IPS-NIHi7 (cell line): ENCODE data around the gene WDR90.

Experiments
- DNase-seq: peaks from one replicate; pipeline ENCODE4 v3.0.0; 2012; ENCODE audit warnings: mixed read lengths; ENCODE audit errors: extremely low spot score

WDR90 gene

GRCh38 chr16:626787-627453 is 22.2 kb upstream of the WDR90 start:
- no peak for DNase-seq

GRCh38 chr16:627454-628239 is 21.5 kb upstream of the WDR90 start:
- DNase-seq: no peak

- DNase-seq: no peak
Observed at GRCh38 chr16:628321-629061, 20.7 kb upstream of the WDR90 start.

GRCh38 chr16:629185-629832 is 19.9 kb upstream of the WDR90 start:
- DNase-seq: no peak

DNA sequence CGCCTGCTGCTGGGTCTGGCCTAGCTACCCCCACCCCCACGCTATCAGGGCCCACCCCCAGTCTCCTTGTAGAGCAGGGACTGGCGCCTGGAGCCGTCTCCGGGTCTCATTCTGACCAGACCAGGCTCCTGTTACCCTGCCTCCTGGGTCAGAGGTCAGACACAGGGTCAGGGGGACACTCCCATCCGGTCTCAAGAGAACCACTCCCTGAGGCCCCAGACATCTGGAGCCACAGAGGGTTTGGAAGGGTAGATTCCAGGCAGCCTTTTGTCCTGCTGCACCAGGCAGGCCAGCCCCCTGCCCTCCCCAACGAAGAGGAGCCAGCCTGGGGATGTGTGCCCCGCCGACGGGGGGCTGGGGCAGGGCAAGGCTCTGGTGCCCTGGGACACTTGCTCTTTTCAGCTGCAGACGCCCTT is 19.3 kb upstream of the WDR90 start:
- DNase-seq: peak; percentile 69

GRCh38 chr16:630249-630814 is 18.8 kb upstream of the WDR90 start:
- DNase-seq: no peak

- peak; percentile 86 for DNase-seq
Observed at GRCh38 chr16:630815-631405, 18.3 kb upstream of the WDR90 start, which contains the start of gene WFIKKN1. TSS of gene WFIKKN1 (plus strand) at chr16:630985. CDS start at chr16:631254, 269 bp downstream.

DNA sequence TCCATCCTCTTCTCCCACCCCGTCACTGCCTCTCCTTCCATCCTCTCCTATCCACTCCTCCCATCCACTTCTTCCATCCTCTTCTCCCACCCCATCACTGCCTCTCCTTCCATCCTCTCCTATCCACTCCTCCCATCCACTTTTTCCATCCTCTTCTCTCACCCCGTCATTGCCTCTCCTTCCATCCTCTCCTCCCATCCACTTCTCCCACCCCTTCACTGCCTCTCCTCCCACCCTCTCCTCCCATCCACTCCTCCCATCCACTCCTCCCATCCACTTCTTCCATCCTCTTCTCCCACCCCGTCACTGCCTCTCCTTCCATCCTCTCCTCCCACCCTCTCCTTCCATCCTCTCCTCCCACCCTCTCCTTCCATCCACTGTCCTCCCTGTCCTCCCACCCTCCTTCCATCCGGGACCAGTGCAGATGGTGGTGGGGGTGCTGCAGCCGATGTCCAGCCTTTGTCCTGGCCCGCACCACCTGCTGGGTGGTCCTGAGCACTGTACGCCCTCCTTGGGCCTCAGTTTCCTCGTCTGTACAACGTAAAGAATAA is 17.3 kb upstream of the WDR90 start:
- no peak for DNase-seq

GRCh38 chr16:632486-633335 is 16.5 kb upstream of the WDR90 start:
- DNase-seq: no peak

- DNase-seq: no peak
Observed at GRCh38 chr16:633336-634050, 15.7 kb upstream of the WDR90 start.

DNA sequence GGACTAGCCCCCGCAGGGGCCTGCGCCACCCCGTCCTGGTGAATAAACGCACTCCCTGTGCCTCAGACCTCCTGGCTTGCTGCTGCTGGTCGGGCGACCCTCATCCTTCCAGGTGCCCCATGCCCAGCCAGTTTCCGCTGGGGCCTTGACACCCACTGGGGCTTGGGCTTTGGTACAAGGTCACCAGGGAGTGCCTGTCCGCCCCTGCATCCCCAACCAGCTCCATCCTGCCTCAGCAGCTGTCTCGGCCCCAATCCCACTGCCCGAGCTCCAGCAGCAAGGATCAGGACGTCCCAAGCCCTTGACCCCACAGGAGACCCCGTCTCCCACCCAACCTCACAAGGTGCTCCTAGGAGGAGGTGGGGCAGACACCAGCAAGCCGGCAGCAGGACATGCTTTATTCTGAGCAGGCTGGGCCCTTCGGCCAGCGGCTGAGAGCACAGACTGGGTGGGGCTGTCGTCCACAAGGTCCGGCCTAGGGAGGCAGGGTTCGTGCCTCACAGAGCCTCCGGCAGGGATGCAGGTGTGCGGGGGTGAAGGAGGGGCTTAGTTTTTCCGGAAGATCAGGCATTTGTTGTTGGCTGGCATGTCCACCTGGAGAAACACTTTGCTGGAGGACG is 15.0 kb upstream of the WDR90 start:
- no peak for DNase-seq

DNA sequence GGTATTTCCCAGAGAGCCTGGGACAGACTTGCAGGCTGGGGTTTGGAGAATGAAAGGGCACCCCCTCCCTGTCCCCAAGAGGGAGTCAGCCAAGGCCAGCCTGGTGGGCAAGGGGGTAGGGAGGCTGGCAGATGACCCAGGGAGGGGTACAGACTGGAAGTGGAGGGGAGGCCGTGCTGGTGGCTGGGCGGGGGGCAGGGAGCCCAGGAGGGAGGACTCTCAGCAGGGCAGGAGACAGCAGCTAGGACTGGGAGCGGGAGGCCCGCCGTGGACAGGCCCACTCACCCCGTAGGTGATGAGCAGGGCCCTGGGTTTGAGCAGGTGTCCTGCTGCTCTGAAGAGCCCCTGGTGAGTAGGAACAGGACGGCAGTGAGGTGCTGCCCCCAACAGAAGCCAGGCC is 14.2 kb upstream of the WDR90 start:
- no peak for DNase-seq

GRCh38 chr16:635573-636205 is 13.5 kb upstream of the WDR90 start:
- DNase-seq: no peak

GRCh38 chr16:636206-637080 is 12.7 kb upstream of the WDR90 start, which contains the start of gene METTL26:
TSS of gene METTL26 (minus strand) at chr16:636305. CDS start at chr16:636290, 15 bp downstream.
- DNase-seq: peak; percentile 94

- peak; percentile 95 for DNase-seq
Observed at GRCh38 chr16:637081-638018, 11.8 kb upstream of the WDR90 start.

DNA sequence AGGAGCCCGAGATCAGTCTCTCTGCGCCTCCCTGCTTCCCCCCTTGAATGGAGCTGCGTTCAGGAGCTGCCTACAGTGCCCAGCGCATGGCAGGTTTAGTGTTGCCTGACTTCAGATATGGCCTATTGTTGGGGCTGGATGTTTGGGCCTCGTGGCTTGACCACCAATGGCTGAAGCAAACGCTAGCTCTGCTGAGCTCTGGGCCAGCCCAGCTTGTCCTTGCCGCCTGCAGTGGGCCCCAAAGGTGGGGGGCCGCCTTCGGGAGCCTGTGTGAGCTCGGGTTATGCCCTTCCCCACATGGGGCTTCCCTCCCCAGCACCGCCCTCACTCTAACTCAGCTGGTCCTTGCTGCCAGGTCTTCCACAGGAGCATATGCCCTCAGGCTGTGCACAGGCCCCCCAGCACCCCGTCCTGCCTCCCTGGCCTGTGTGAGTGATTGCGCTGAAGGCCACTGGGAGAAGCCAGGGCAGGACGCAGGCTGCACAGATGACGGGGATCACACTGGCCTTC is 11.1 kb upstream of the WDR90 start:
- DNase-seq: no peak
